ENCODE data around the gene TMPRSS2. TPM values are rescaled to one million over a fixed set of nuclear protein-coding genes. Genes with fewer than 3 reads are reported as not detected.

The TMPRSS2 gene
- total RNA-seq, 1 donor from 2014 or later = 0.49 TPM

DNA sequence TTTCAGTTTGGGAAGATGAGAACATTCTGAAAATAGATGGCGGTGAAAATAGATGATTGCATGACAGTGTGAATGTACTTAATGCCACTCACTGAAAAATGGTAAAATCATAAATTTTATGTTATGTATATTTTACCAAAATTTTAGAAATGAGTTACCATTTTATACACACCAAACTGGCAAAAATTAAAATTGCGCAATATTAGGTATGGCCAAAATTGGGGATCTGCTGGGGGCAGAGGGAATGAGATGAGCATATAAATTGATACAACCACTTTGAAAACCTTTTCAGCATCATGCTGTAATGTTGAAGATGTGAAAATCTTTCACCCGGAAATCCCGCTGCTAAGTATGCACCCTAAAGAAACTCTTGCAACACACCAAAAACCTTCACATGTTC is 10.8 kb upstream of the TMPRSS2 start:
- ATAC-seq (no peak), DNase-seq (ENCODE audit: low spot score) (no peak)
- intact Hi-C loops (cut with DNase I) = no loop called here

DNA sequence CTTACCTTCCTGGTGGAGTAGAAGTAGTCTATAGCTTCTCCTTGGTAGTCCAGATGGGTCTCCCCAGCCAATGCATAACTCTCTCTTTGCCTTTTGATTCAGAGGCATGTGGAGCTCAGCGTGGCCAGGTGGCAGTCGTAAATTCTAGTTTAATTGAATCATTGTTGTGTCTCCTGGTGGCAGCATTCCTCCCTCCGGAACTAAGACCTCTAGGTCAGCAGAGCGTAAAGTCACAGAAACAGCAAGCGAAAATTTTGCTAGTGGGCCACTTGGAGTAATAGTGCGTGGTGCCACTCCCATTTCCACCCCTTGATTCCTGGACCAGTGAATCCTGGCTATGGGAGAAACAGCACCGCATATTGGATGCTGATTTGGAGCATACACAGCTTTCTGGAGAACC is 3.9 kb upstream of the TMPRSS2 start:
- intact Hi-C loops (cut with DNase I) = no loop called here
- DNase-seq (ENCODE audit: low spot score) = no peak
- no peak for ATAC-seq

GRCh38 chr21:41510500-41510899 is 2.5 kb upstream of the TMPRSS2 start:
- intact Hi-C loops (cut with DNase I) = no loop called here
- DNase-seq (ENCODE audit: low spot score) = no peak
- ATAC-seq = no peak

GRCh38 chr21:41509733-41510132 is 1.8 kb upstream of the TMPRSS2 start:
- DNase-seq (ENCODE audit: low spot score) (no peak), ATAC-seq (no peak)
- intact Hi-C loops (cut with DNase I) = no loop called here

- intact Hi-C loops (cut with DNase I) = no loop called here
- DNase-seq (ENCODE audit: low spot score) (no peak), ATAC-seq (no peak)
Measured at GRCh38 chr21:41509145-41509496, 1.2 kb upstream of the TMPRSS2 start.

DNA sequence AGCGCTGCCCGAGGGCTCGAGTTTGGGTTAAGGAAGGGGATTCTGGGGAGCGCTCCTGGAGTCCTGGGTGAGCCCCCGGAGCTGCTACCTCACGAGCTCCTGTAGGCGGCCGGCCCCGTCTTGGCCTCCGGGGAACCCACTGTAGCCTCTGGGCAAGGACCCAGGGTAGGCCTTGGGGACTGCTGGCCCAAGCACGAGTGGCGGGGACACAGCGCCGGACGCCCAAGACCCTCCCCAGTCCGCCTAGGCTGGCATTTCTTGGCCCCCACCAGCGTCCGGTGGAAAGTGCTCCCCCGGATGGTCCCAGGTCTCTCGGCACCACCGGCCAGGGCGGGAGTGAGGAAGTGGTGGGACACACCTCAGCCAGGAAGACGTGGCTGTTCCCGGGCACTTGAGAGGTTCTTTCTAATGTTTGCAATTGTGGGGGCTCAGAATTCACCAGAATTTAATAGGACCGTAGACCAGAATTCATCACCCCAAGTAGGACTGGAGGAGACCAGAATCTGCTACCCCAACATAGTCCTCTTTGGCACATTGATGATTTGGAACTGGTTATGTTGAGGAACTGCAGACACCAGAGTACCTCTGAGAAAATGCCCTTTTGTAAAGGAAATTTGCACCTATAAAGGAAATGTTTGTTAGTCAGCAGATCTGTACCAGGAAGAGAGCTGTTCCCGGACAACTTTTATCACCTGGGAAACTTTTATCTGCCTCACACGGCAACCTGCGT is 622 bp upstream of the TMPRSS2 start:
- ATAC-seq = no peak
- intact Hi-C loops (cut with DNase I) = no loop called here
- no peak for DNase-seq (ENCODE audit: low spot score)

DNA sequence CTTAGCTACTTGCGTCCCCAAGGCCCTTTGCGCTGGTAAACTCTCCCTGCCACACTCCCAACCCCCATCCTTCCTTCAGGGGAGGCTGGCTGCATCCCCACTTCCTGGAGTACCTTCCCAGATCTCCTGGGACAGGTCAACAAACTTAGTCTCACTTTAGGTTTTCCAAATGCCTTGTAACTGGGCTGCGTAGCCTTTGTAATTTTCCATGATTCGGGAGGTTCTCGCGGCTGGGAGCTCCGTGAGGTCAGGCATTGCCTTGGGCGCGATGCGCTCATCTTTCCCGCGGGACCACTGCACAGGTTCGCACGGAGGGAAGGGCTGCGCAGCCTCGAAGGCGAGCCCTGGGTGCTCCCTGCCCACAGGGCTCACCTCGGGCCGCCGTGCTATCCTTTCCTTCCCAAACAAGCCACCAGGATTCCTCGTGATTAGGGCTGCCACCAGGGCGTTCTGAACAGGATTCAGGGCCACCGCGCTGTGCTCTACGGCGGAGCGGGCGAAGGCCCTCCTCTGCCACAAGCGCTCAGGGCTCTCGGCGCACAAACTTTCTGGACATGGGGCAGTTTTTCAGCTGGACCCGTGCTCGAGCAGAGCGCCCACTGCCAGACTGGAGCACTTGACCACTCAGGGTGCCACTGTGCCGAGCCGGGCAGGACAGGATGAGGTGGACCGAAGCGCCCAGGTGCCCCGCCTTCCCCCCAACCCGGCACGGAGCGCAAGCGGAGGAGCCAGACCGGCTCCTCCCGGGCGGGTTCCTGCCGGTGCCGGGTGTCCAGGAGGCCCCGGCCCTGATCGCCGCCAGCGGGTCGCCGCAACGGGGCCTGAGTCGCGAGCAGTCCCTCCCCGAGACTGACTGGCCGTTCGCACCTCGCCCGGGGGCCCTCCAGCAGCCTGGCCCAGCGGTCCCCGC is 1.1 kb downstream of the TMPRSS2 start:
- intact Hi-C loops (cut with DNase I) = no loop called here
- no peak for DNase-seq (ENCODE audit: low spot score)
- peak; percentile 15 for ATAC-seq

DNA sequence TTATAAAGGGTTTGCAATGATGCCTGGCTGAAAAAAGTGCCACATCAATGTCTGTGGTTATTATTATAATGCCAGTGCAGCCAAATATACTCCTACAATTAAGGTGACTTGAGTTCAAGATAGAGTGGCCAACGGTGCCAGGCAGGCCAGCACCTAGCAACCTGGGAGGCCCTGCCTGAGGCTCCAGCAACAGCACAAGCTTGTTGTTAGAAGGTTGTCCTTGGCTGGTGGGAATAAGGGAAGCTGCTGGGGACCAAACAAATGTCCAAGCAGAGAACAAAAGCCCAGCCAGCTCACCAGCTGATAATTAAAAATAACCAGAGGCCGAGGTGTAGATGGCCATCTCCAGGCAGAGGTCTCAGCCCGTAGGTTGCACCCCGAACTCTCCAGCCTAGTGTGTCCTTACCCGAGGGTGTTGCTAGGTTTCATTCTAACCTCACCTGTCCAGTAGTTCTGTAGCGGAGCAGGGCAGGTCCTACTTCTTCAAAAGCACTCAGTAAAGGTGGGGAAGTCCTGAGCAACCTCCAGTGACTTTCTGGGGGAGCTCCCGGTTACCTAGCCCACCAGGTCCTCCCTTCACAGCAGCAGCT is 1.9 kb downstream of the TMPRSS2 start:
- intact Hi-C loops (cut with DNase I) = no loop called here
- DNase-seq (ENCODE audit: low spot score) (no peak), ATAC-seq (no peak)

- intact Hi-C loops (cut with DNase I) = no loop called here
- DNase-seq (ENCODE audit: low spot score) (no peak), ATAC-seq (no peak)
Measured at GRCh38 chr21:41504030-41504429, 3.9 kb downstream of the TMPRSS2 start.

- ATAC-seq = no peak
- intact Hi-C loops (cut with DNase I) = no loop called here
- DNase-seq (ENCODE audit: low spot score) = no peak
Measured at GRCh38 chr21:41503331-41503730, 4.6 kb downstream of the TMPRSS2 start.

DNA sequence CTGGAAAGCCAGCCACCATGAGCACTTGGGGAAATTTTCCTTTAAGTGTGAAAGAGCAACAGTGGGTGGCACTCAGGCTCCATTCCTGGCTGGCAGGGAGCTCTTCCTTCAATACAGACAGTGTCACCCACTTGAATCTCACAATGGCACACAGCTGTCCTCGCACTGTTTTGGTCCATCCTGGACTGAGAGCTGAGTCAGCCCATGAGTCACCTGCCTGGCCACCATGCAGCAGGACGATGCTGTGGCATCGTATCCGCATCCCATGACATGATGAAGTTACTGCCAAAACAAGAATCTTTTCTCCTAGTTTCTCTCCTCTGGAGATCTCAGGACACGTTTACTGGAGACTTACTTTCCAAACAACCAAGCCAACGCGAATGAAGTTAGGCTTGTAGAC is 6.0 kb downstream of the TMPRSS2 start:
- DNase-seq (ENCODE audit: low spot score) = no peak
- intact Hi-C loops (cut with DNase I) = no loop called here
- ATAC-seq = no peak

GRCh38 chr21:41500931-41501381 is 7.0 kb downstream of the TMPRSS2 start:
- intact Hi-C loops (cut with DNase I) = no loop called here
- ATAC-seq (no peak), DNase-seq (ENCODE audit: low spot score) (no peak)

DNA sequence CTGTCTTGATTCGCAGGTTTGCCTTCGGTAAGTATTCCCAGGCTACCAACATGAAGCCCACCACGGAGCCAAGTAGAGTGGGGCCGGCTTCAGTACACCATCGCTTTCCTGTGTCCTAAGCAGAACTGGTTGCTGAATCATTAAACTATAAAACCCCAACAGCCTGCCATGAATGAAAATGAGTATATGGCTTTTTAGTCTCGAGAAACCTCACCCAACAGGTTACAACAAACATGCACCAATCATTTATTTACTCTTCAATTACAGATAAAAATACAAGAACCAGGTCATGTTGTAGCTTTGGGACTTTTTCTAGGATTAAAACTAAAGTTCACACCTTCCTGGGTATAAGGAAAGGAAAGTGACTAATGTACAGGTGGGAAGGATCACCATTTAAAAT is 7.6 kb downstream of the TMPRSS2 start:
- no peak for ATAC-seq
- intact Hi-C loops (cut with DNase I) = no loop called here

GRCh38 chr21:41499920-41500319 is 8.0 kb downstream of the TMPRSS2 start:
- ATAC-seq (no peak), DNase-seq (ENCODE audit: low spot score) (no peak)
- intact Hi-C loops (cut with DNase I) = no loop called here

More for the DNA sequence above, 7.6 kb downstream of the TMPRSS2 start:
- no peak for DNase-seq (ENCODE audit: low spot score)

DNA sequence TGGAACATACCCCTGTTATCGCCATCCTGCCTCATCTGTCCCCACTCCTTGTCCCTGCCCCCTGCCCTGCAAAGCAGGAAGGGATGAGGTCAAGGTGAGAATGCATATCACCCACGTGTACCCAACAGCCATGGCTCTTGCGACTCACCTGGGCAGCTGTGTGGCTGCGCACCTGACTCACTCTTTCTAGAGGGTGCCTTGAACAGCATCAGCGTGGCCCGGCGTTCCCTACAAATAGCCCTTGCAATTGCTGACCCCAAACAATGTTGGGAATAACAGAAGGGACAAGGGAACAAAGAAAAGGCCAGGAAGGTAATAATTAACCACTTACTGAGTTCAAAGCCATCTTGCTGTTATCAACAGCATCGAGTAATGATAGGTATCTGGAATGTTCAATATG is 10.2 kb downstream of the TMPRSS2 start:
- intact Hi-C loops (cut with DNase I) = no loop called here
- ATAC-seq (no peak), DNase-seq (ENCODE audit: low spot score) (no peak)

GRCh38 chr21:41497008-41497407 is 10.9 kb downstream of the TMPRSS2 start:
- no peak for ATAC-seq
- intact Hi-C loops (cut with DNase I) = no loop called here
- no peak for DNase-seq (ENCODE audit: low spot score)

DNA sequence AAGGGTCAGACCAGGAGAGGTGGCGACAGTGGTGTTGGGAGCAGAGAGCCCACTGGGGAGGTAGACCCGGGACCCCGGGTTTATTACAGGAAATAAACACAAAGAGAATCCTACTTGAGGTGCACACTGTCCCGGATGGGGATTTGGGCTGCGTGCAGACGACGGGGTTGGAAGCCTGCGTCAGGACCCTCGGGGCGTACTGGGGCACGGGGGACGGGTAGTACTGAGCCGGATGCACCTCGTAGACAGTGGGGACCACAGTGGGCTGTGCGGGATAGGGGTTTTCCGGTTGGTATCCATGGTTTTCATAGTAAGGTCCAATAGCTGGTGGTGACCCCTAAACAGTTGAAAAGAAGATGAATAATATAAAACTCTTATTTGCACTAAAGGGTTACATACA is 13.7 kb downstream of the TMPRSS2 start:
- no peak for ATAC-seq
- intact Hi-C loops (cut with DNase I) = no loop called here
- DNase-seq (ENCODE audit: low spot score) = no peak

- no peak for ATAC-seq
Measured at GRCh38 chr21:41491412-41491811, 16.5 kb downstream of the TMPRSS2 start.

GRCh38 chr21:41490330-41490729 is 17.6 kb downstream of the TMPRSS2 start:
- no peak for ATAC-seq
- DNase-seq (ENCODE audit: low spot score) = no peak
- intact Hi-C loops (cut with DNase I) = no loop called here

More at GRCh38 chr21:41491412-41491811, 16.5 kb downstream of the TMPRSS2 start:
- intact Hi-C loops (cut with DNase I) = no loop called here
- DNase-seq (ENCODE audit: low spot score) = no peak

GRCh38 chr21:41489329-41489728 is 18.6 kb downstream of the TMPRSS2 start:
- intact Hi-C loops (cut with DNase I) = no loop called here
- no peak for DNase-seq (ENCODE audit: low spot score)
- ATAC-seq = no peak

All from sciatic nerve (tissue), 2 donors.